ENCODE measurements around the gene B3GNT5. TPM values are rescaled to one million over a fixed set of nuclear protein-coding genes. Genes with fewer than 3 reads are reported as not detected.

B3GNT5 gene
- total RNA-seq, 1 experiment from 2014 or later: 25.3 TPM

- TF ChIP-seq EZH2 (IDR thresholded peaks at IDR 0.05; ENCODE audit: borderline replicate concordance, low read depth, low read length, poor library complexity, severe bottlenecking): no peak
- no peak for TF ChIP-seq CTCF (conservative IDR thresholded peaks at IDR 0.05; ENCODE audit: low read depth, low read length)
- Histone ChIP-seq H3K9me3 (ENCODE audit: low read depth, low read length, poor library complexity, severe bottlenecking) (no peaks in the 10 kb centered on the region), H3K4me3 (ENCODE audit: low read depth, low read length, poor library complexity, severe bottlenecking) (no peak overlapping the region), H3K4me1 (ENCODE audit: insufficient read depth, low read length, poor library complexity, severe bottlenecking) (no peaks in the 10 kb centered on the region), H3K36me3 (ENCODE audit: insufficient read depth, low read length, poor library complexity, severe bottlenecking) (no peaks in the 10 kb centered on the region), H3K27ac (ENCODE audit: low read depth, low read length, poor library complexity, severe bottlenecking) (no peak overlapping the region), H3K27me3 (replicated peaks; ENCODE audit: insufficient read depth, low read depth, low read length, poor library complexity) (no peaks in the 10 kb centered on the region)
- POLR2A ChIA-PET (ENCODE audit: low non-redundant PET): no interaction called here
- CTCF ChIA-PET: no interaction called here
- BruUV-seq (replicated peaks): no TSS peak
- intact Hi-C loops (cut with micrococcal nuclease; ENCODE audit: unreplicated experiment): no loop called here
- DNase-seq (ENCODE audit: low spot score): no peak
These were observed 19.1 kb upstream of the B3GNT5 start for GRCh38 chr3:183233966-183234365.

- H3K36me3 ChIP-seq (ENCODE audit: insufficient read depth, low read length, poor library complexity, severe bottlenecking): no peaks in the 10 kb centered on the region
- TF ChIP-seq CTCF (conservative IDR thresholded peaks at IDR 0.05; ENCODE audit: low read depth, low read length): no peak
- TF ChIP-seq EZH2 (IDR thresholded peaks at IDR 0.05; ENCODE audit: borderline replicate concordance, low read depth, low read length, poor library complexity, severe bottlenecking): no peak
- no peak for DNase-seq (ENCODE audit: low spot score)
- no peak overlapping the region for H3K4me3 ChIP-seq (ENCODE audit: low read depth, low read length, poor library complexity, severe bottlenecking)
- CTCF ChIA-PET: no interaction called here
- no TSS peak for BruUV-seq (replicated peaks)
- H3K27ac ChIP-seq (ENCODE audit: low read depth, low read length, poor library complexity, severe bottlenecking): no peak overlapping the region
- POLR2A ChIA-PET (ENCODE audit: low non-redundant PET): interaction anchor here (0.6 kb wide), 1 partner anchor 31 kb away, joined by 3 read pairs; no protein-coding TSS in a partner anchor
- intact Hi-C loops (cut with micrococcal nuclease; ENCODE audit: unreplicated experiment): no loop called here
- H3K4me1 ChIP-seq (ENCODE audit: insufficient read depth, low read length, poor library complexity, severe bottlenecking): no peaks in the 10 kb centered on the region
- H3K27me3 ChIP-seq (replicated peaks; ENCODE audit: insufficient read depth, low read depth, low read length, poor library complexity): no peaks in the 10 kb centered on the region
- H3K9me3 ChIP-seq (ENCODE audit: low read depth, low read length, poor library complexity, severe bottlenecking): peaks cover 8% of the 10 kb centered on the region
These were observed 14.0 kb upstream of the B3GNT5 start for GRCh38 chr3:183239046-183239445.

GRCh38 chr3:183242431-183242830 lies 10.6 kb upstream of the B3GNT5 start:
- no peak for DNase-seq (ENCODE audit: low spot score)
- intact Hi-C loops (cut with micrococcal nuclease; ENCODE audit: unreplicated experiment): no loop called here
- TF ChIP-seq CTCF (conservative IDR thresholded peaks at IDR 0.05; ENCODE audit: low read depth, low read length) (no peak), EZH2 (IDR thresholded peaks at IDR 0.05; ENCODE audit: borderline replicate concordance, low read depth, low read length, poor library complexity, severe bottlenecking) (no peak)
- Histone ChIP-seq H3K9me3 (ENCODE audit: low read depth, low read length, poor library complexity, severe bottlenecking) (peaks cover 8% of the 10 kb centered on the region), H3K27me3 (replicated peaks; ENCODE audit: insufficient read depth, low read depth, low read length, poor library complexity) (no peaks in the 10 kb centered on the region), H3K27ac (ENCODE audit: low read depth, low read length, poor library complexity, severe bottlenecking) (no peak overlapping the region), H3K4me3 (ENCODE audit: low read depth, low read length, poor library complexity, severe bottlenecking) (no peak overlapping the region), H3K4me1 (ENCODE audit: insufficient read depth, low read length, poor library complexity, severe bottlenecking) (no peaks in the 10 kb centered on the region), H3K36me3 (ENCODE audit: insufficient read depth, low read length, poor library complexity, severe bottlenecking) (no peaks in the 10 kb centered on the region)
- ChIA-PET CTCF (no interaction called here), POLR2A (ENCODE audit: low non-redundant PET) (no interaction called here)
- BruUV-seq (replicated peaks): no TSS peak
